B cell (primary cell): ENCODE data around the gene EIF4E2. TPM values are rescaled to one million over a fixed set of nuclear protein-coding genes. Genes with fewer than 3 reads are reported as not detected.

ENCODE experiments used
- ATAC-seq: fragments of 200-7000 bp; cut with Tn5 transposase; one replicate; pipeline ENCODE4 v1.10.0; 2021; ENCODE audit warnings: low read depth, mild to moderate bottlenecking, moderate number of reproducible peaks, moderate library complexity
- CTCF ChIA-PET: fragments of 350-600 bp; sonication (Branson Sonifier 250); formaldehyde crosslinking; loops from one replicate; lab custom pipeline; 2021; ENCODE audit warnings: antibody characterized with exemption, inconsistent platforms; lab: Charles Lee
- POLR2A ChIA-PET: fragments of 350-600 bp; sonication (Branson Sonifier 250); formaldehyde crosslinking; loops from one replicate; lab custom pipeline; 2021; ENCODE audit warnings: antibody characterized with exemption; lab: Charles Lee
- DNase-seq: peaks from one replicate; pipeline ENCODE4 v3.0.0; 2013
- H2AFZ ChIP-seq: 2 replicates; pipeline ENCODE4 v1.6.1; 2012; ENCODE audit warnings: mild to moderate bottlenecking, low read depth, low read length; ENCODE audit not compliant: insufficient read depth, poor library complexity, severe bottlenecking
- H3K27ac ChIP-seq, 2 donors: 1 replicate in 1 of 2; 2 replicates in 1 of 2; pipeline ENCODE4 v1.5.1; 2012 to 2013; ENCODE audit warnings: low read length in 2 of 2, mild to moderate bottlenecking in 2 of 2, moderate library complexity in 1 of 2
- H3K27me3 ChIP-seq, 4 experiments: fragments of 200-600 bp in 1 of 4; sonication (generic) in 1 of 4; replicated peaks in 1 of 4; 1 replicate in 2 of 4; 2 replicates in 2 of 4; pipeline versions ENCODE4 v1.6.1 to v1.7.0; 2013 to 2016; ENCODE audit warnings: low read length in 3 of 4, mild to moderate bottlenecking in 2 of 4, mixed read lengths in 1 of 4, moderate library complexity in 1 of 4; ENCODE audit not compliant: insufficient read depth in 4 of 4, control insufficient read depth in 3 of 4; ENCODE audit errors: control extremely low read depth in 1 of 4
- H3K36me3 ChIP-seq, 2 experiments: replicated peaks in 1 of 2; 1 replicate in 1 of 2; 2 replicates in 1 of 2; pipeline versions ENCODE4 v1.6.1 to v1.7.1; 2013; ENCODE audit warnings: low read length in 1 of 2; ENCODE audit not compliant: insufficient read depth in 2 of 2, control insufficient read depth in 1 of 2; ENCODE audit errors: control extremely low read depth in 1 of 2, extremely low read depth in 1 of 2
- H3K4me1 ChIP-seq, 2 donors: fragments of 200-600 bp in 1 of 2; sonication (generic) in 1 of 2; 1 replicate in 1 of 2; 2 replicates in 1 of 2; pipeline versions ENCODE4 v1.5.1 to v1.6.1; 2013 to 2017; ENCODE audit warnings: low read length in 2 of 2; ENCODE audit not compliant: control insufficient read depth in 2 of 2, insufficient read depth in 2 of 2
- H3K4me2 ChIP-seq: replicated peaks from 2 replicates; pipeline ENCODE3; 2012; ENCODE audit warnings: mild to moderate bottlenecking, low read depth, low read length; ENCODE audit not compliant: poor library complexity, severe bottlenecking
- H3K4me3 ChIP-seq, 5 experiments: fragments of 200-600 bp in 1 of 5; sonication (generic) in 1 of 5; 1 replicate in 3 of 5; 2 replicates in 2 of 5; pipeline versions ENCODE4 v1.5.1 to v1.7.0; 2011 to 2016; ENCODE audit warnings: low read length in 4 of 5, mild to moderate bottlenecking in 4 of 5, low read depth in 2 of 5, control low read depth in 1 of 5, moderate library complexity in 1 of 5; ENCODE audit not compliant: insufficient read depth in 1 of 5; ENCODE audit errors: control extremely low read depth in 1 of 5, extremely low read depth in 1 of 5
- H3K79me2 ChIP-seq: fragments of 200-600 bp; sonication (generic); one replicate; pipeline ENCODE4 v1.6.0; 2016; ENCODE audit warnings: low read length; ENCODE audit not compliant: control insufficient read depth, insufficient read depth
- H3K9ac ChIP-seq: fragments of 200-600 bp; sonication (generic); 2 replicates; pipeline ENCODE4 v1.6.1; 2017; ENCODE audit warnings: mild to moderate bottlenecking, low read length, moderate library complexity
- H3K9me3 ChIP-seq, 3 donors: one replicate each; pipeline versions ENCODE4 v1.6.1 to v1.7.1; 2013; ENCODE audit warnings: low read length in 2 of 3; ENCODE audit not compliant: control insufficient read depth in 2 of 3, insufficient read depth in 1 of 3; ENCODE audit errors: control extremely low read depth in 1 of 3
- H4K20me1 ChIP-seq: 2 replicates; pipeline ENCODE4 v1.6.0; 2012; ENCODE audit warnings: mild to moderate bottlenecking, low read length; ENCODE audit not compliant: insufficient read depth, control insufficient read depth, poor library complexity, severe bottlenecking
- H3K27ac Mint-ChIP-seq: one replicate; pipeline ENCODE4 v1.8.0; 2021; ENCODE audit warnings: mixed read lengths
- H3K27me3 Mint-ChIP-seq: one replicate; pipeline ENCODE4 v1.8.0; 2021; ENCODE audit warnings: mixed read lengths
- H3K4me1 Mint-ChIP-seq: one replicate; pipeline ENCODE4 v1.8.0; 2021; ENCODE audit warnings: mixed read lengths
- H3K4me3 Mint-ChIP-seq: one replicate; pipeline ENCODE4 v1.8.0; 2021; ENCODE audit warnings: mixed read lengths
- H3K9me3 Mint-ChIP-seq: one replicate; pipeline ENCODE4 v1.8.0; 2022; ENCODE audit warnings: mixed read lengths; ENCODE audit not compliant: insufficient read depth
- EZH2 ChIP-seq: IDR thresholded peaks from 2 replicates; pipeline ENCODE4 v1.6.1; 2012; ENCODE audit warnings: borderline replicate concordance, low read depth, mild to moderate bottlenecking, moderate library complexity, low read length; ENCODE audit not compliant: insufficient read depth, poor library complexity, severe bottlenecking
- WGBS: methylation state at CpG from one replicate; pipeline ENCODE4 v1.1.5; 2013; ENCODE audit warnings: missing lambda C conversion rate; ENCODE audit not compliant: insufficient coverage; 5-methylcytosine and 5-hydroxymethylcytosine counted together
- intact Hi-C: fragments of 100-400 bp; cut with micrococcal nuclease; formaldehyde crosslinking; loops from one replicate; pipeline ENCODE4 v1.10.0; 2022
- polyA plus RNA-seq: library from polyadenylated mRNA; depleted of rRNA; stranded (reverse); fragments of >200 nt; gene quantifications from 2 replicates; pipeline ENCODE4 v1.2.3, GENCODE V29; 2012
- total RNA-seq, 2 donors: library from RNA; stranded (reverse); fragments of 120-200 nt in 1 of 2; gene quantifications; 1 replicate in 1 of 2; 2 replicates in 1 of 2; pipeline versions ENCODE4 v1.2.3 to v1.2.4, GENCODE V29; 2013 to 2022
- TF ChIP-seq, protein P1 (sequence below): fragments of 200-600 bp; IDR thresholded peaks from one replicate; pipeline ENCODE4 v1.8.0; 2022; ENCODE audit warnings: antibody characterized with exemption, mild to moderate bottlenecking

EIF4E2 gene
- total and polyA plus RNA-seq, 2 donors (not counting 1 experiment from before 2014, with no cell fraction given): 17.9 to 67.0 TPM

DNA sequence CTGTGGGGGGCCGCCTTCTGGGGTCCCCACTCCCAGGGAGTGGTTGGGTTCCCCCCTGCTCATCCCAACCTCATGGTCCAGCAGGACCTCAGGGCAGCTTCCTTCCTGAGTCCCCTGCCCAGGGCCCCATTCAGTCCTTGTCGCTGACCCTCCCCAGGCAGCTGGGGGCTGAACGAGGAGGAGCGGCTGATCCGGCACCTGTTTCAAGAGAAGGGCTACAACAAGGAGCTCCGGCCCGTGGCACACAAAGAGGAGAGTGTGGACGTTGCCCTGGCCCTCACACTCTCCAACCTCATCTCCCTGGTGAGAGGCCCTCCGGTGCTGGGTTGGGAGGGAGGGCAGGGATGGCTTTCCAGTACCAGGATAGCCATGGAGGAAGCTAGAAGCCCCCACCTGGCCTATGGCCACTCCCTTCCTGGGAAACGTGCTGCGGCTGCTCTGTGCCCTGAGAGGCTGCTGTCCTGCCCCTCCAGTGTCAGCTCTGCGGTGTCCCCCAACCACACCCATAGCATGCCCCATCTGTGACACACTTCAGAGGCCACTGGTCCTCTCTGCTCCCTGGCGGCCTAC lies 24.0 kb upstream of the EIF4E2 start:
- 81% methylated on average over 8 of the region's 13 CpGs for WGBS
- H3K9me3 ChIP-seq: peaks cover 0 to 13% (median 0%) of the 10 kb centered on the region in 3 donors
- no peaks in the 10 kb centered on the region for H3K36me3 ChIP-seq
- H3K4me1 Mint-ChIP-seq: peaks cover 16% of the 10 kb centered on the region
- ChIA-PET CTCF (interaction anchor here (0.6 kb wide), 1 partner anchor 648 kb away, joined by 5 read pairs; no protein-coding TSS in a partner anchor), POLR2A (no interaction called here)
- H3K4me3 Mint-ChIP-seq: no peak overlapping the region
- no peaks in the 10 kb centered on the region for H3K9me3 Mint-ChIP-seq
- H3K27me3 Mint-ChIP-seq: peaks cover 41% of the 10 kb centered on the region
- no peak for DNase-seq
- TF ChIP-seq, protein P1, sequence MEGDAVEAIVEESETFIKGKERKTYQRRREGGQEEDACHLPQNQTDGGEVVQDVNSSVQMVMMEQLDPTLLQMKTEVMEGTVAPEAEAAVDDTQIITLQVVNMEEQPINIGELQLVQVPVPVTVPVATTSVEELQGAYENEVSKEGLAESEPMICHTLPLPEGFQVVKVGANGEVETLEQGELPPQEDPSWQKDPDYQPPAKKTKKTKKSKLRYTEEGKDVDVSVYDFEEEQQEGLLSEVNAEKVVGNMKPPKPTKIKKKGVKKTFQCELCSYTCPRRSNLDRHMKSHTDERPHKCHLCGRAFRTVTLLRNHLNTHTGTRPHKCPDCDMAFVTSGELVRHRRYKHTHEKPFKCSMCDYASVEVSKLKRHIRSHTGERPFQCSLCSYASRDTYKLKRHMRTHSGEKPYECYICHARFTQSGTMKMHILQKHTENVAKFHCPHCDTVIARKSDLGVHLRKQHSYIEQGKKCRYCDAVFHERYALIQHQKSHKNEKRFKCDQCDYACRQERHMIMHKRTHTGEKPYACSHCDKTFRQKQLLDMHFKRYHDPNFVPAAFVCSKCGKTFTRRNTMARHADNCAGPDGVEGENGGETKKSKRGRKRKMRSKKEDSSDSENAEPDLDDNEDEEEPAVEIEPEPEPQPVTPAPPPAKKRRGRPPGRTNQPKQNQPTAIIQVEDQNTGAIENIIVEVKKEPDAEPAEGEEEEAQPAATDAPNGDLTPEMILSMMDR: no peak
- TF ChIP-seq EZH2: no peak
- no peak overlapping the region for H3K4me3 ChIP-seq
- ATAC-seq: no peak
- peaks cover 28 to 30% of the 10 kb centered on the region in 2 donors for H3K4me1 ChIP-seq
- H3K4me2 ChIP-seq: no peak overlapping the region
- H3K79me2 ChIP-seq: no peaks in the 10 kb centered on the region
- no peak overlapping the region for H3K9ac ChIP-seq
- H3K27ac Mint-ChIP-seq: no peak overlapping the region
- no peak overlapping the region for H2AFZ ChIP-seq
- peaks cover 0 to 40% (median 19%) of the 10 kb centered on the region in 4 experiments for H3K27me3 ChIP-seq
- no peak overlapping the region for H3K27ac ChIP-seq
- intact Hi-C loops: no loop called here
- no peaks in the 10 kb centered on the region for H4K20me1 ChIP-seq

DNA sequence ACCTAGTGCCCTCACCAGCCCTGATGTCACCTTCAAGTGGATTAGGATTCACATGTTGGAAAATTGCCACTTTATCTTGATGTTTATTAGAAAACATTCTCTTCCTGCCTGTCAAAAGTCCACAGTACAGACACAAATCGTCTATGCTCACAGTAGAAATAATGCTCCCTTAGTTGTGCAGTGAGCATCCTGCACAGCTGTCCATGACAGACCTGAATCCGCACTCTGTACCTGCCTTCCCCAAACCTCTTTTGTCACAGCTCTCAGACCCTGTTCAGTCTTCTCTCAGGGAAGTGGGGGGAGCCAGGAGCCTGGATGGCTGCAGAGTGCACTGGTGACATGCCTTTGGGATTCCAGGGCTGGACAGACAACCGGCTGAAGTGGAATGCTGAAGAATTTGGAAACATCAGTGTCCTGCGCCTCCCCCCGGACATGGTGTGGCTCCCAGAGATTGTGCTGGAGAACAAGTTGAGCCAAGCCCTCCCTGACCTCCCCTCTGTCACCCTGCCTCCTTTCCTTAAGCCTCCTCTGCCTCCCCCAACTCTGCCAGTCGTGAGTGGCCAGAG lies 22.5 kb upstream of the EIF4E2 start:
- intact Hi-C loops: no loop called here
- no peak for TF ChIP-seq EZH2
- TF ChIP-seq, protein P1: no peak
- POLR2A ChIA-PET: no interaction called here
- CTCF ChIA-PET: no interaction called here
- Mint-ChIP-seq H3K4me3 (no peak overlapping the region), H3K4me1 (peaks cover 10% of the 10 kb centered on the region), H3K27me3 (peaks cover 40% of the 10 kb centered on the region), H3K27ac (no peak overlapping the region), H3K9me3 (no peaks in the 10 kb centered on the region)
- H3K27ac ChIP-seq: no peak overlapping the region
- no peaks in the 10 kb centered on the region for H3K79me2 ChIP-seq
- no peaks in the 10 kb centered on the region for H4K20me1 ChIP-seq
- ATAC-seq (no peak), DNase-seq (no peak)
- peaks cover 0 to 25% (median 14%) of the 10 kb centered on the region in 4 experiments for H3K27me3 ChIP-seq
- 80% methylated on average over 5 of the region's 6 CpGs for WGBS
- peaks cover 14 to 16% of the 10 kb centered on the region in 2 donors for H3K4me1 ChIP-seq
- no peak overlapping the region for H3K4me2 ChIP-seq
- peaks cover 0 to 4% (median 0%) of the 10 kb centered on the region in 3 donors for H3K9me3 ChIP-seq
- H3K9ac ChIP-seq: no peak overlapping the region
- no peaks in the 10 kb centered on the region for H3K36me3 ChIP-seq
- H3K4me3 ChIP-seq: no peak overlapping the region
- no peak overlapping the region for H2AFZ ChIP-seq
